DOHH2 (cell line): ENCODE data around the gene ADAM19.

Experiments
- H3F3A ChIP-seq: fragments of 200-600 bp; sonication (generic), shearing (Covaris generic); 2 replicates; pipeline ENCODE4 v1.6.0; 2016; ENCODE audit warnings: antibody characterized with exemption, mild to moderate bottlenecking; ENCODE audit not compliant: control insufficient read depth, insufficient read depth
- H3K27ac ChIP-seq: fragments of 200-600 bp; sonication (generic); 2 replicates; pipeline ENCODE4 v1.5.1; 2014; ENCODE audit warnings: low read depth, mild to moderate bottlenecking, low read length, moderate library complexity
- H3K27me3 ChIP-seq: fragments of 200-600 bp; sonication (generic); 2 replicates; pipeline ENCODE4 v1.6.1; 2014; ENCODE audit warnings: mild to moderate bottlenecking, low read length, mixed read lengths; ENCODE audit not compliant: control insufficient read depth
- H3K36me3 ChIP-seq: fragments of 200-600 bp; sonication (generic); 2 replicates; pipeline ENCODE4 v1.6.1; 2014; ENCODE audit warnings: mild to moderate bottlenecking, low read length, moderate library complexity, mixed read lengths; ENCODE audit not compliant: control insufficient read depth
- H3K4me1 ChIP-seq: fragments of 200-600 bp; sonication (generic); 2 replicates; pipeline ENCODE4 v1.6.1; 2014; ENCODE audit warnings: mild to moderate bottlenecking, low read length, mixed read lengths; ENCODE audit not compliant: control insufficient read depth
- H3K4me2 ChIP-seq: fragments of 200-600 bp; sonication (generic); 2 replicates; pipeline ENCODE4 v1.6.0; 2014; ENCODE audit warnings: mild to moderate bottlenecking, low read length, moderate library complexity
- H3K4me3 ChIP-seq: fragments of 200-600 bp; sonication (generic); 2 replicates; pipeline ENCODE4 v1.5.1; 2014; ENCODE audit warnings: mild to moderate bottlenecking, low read length, mixed read lengths
- H3K79me2 ChIP-seq: fragments of 200-600 bp; sonication (generic); 2 replicates; pipeline ENCODE4 v1.6.1; 2014; ENCODE audit warnings: mild to moderate bottlenecking, low read length, mixed read lengths; ENCODE audit not compliant: control insufficient read depth
- H3K9me2 ChIP-seq: fragments of 200-600 bp; sonication (generic); replicated peaks from 2 replicates; pipeline ENCODE4 v1.6.1; 2014; ENCODE audit warnings: mild to moderate bottlenecking, low read length, mixed read lengths; ENCODE audit not compliant: control insufficient read depth
- H3K9me3 ChIP-seq: fragments of 200-600 bp; sonication (generic); 2 replicates; pipeline ENCODE4 v1.6.1; 2014; ENCODE audit warnings: antibody characterized with exemption, low read length, mixed read lengths; ENCODE audit not compliant: control insufficient read depth, insufficient read depth
- H4K20me1 ChIP-seq: fragments of 200-600 bp; sonication (generic); 2 replicates; pipeline ENCODE4 v1.6.0; 2014; ENCODE audit warnings: low read depth, mild to moderate bottlenecking, antibody characterized with exemption, low read length, moderate library complexity; ENCODE audit not compliant: control insufficient read depth, insufficient read depth
- EZH2phosphoT487 ChIP-seq: fragments of 200-600 bp; sonication (generic); IDR thresholded peaks from 2 replicates; pipeline ENCODE4 v1.6.1; 2017; ENCODE audit warnings: borderline replicate concordance, mild to moderate bottlenecking, antibody characterized with exemption, low read length, moderate library complexity, mixed read lengths
- TF ChIP-seq, protein P1 (sequence below): fragments of 200-600 bp; sonication (generic); IDR thresholded peaks from one replicate; pipeline ENCODE4 v1.5.1; 2014; ENCODE audit warnings: antibody characterized with exemption, mild to moderate bottlenecking, low read depth, low read length; ENCODE audit not compliant: poor library complexity, severe bottlenecking

ADAM19 gene

DNA sequence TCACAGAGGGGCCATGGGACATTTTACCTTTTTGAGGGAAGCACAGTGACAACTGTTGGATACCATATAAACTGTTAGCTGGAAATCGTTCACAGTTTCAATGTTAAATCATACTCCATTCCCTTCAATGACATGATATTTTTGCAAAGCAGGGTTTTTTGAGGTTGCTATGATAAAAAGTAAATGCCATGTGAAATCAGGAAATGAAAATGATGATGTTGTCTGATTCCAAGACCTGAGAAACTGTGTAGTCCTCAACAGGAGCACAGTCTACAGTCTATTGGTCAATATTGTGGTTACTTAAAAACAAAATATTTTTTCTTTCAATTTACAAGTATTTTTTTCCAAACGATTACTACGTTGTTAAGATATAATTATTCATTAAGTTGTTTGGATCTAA, 24.0 kb upstream of the ADAM19 start:
- no peaks in the 10 kb centered on the region for H3K9me2 ChIP-seq
- peaks cover 35% of the 10 kb centered on the region for H3F3A ChIP-seq
- H3K4me3 ChIP-seq = no peak overlapping the region
- peak overlapping the region; percentile 9; the same call in 1 of the 2 replicates for H3K4me2 ChIP-seq
- H3K4me1 ChIP-seq = peaks cover 100% of the 10 kb centered on the region
- TF ChIP-seq EZH2phosphoT487 = no peak
- TF ChIP-seq, protein P1, sequence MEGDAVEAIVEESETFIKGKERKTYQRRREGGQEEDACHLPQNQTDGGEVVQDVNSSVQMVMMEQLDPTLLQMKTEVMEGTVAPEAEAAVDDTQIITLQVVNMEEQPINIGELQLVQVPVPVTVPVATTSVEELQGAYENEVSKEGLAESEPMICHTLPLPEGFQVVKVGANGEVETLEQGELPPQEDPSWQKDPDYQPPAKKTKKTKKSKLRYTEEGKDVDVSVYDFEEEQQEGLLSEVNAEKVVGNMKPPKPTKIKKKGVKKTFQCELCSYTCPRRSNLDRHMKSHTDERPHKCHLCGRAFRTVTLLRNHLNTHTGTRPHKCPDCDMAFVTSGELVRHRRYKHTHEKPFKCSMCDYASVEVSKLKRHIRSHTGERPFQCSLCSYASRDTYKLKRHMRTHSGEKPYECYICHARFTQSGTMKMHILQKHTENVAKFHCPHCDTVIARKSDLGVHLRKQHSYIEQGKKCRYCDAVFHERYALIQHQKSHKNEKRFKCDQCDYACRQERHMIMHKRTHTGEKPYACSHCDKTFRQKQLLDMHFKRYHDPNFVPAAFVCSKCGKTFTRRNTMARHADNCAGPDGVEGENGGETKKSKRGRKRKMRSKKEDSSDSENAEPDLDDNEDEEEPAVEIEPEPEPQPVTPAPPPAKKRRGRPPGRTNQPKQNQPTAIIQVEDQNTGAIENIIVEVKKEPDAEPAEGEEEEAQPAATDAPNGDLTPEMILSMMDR = no peak
- no peaks in the 10 kb centered on the region for H3K79me2 ChIP-seq
- H4K20me1 ChIP-seq = no peaks in the 10 kb centered on the region
- H3K27me3 ChIP-seq = no peaks in the 10 kb centered on the region
- peak overlapping the region; percentile 96; the same call in 1 of the 2 replicates for H3K27ac ChIP-seq
- H3K9me3 ChIP-seq = no peaks in the 10 kb centered on the region
- H3K36me3 ChIP-seq = no peaks in the 10 kb centered on the region; the same call in 1 of the 2 replicates

DNA sequence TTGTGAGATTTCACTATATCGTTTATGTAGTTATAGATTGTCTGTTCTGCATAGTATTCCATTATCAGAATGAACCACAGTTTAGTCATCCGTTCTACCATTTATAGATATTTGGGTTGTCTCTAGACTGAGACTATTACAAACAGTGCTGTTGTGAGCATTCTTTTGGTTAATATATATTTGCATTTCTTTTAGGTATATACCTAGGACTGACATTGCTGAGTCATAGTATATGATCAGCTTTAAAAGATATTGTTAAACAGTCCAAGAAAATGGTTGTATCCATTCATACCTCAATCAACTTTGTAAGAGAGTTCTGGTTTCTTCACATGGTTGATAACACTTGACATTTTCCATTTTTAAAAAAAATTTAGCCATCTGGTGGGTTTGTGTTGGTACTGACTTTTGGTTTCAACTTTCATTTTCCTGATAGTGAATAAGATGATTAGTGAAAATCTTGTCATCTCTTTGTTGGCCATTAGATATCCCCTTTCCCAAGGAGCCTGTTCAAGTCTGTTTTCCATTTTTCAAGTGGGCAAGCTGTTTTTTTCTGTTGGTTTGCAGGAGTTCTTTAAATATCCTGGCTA, 22.9 kb upstream of the ADAM19 start:
- no peaks in the 10 kb centered on the region for H3K27me3 ChIP-seq
- H3K9me2 ChIP-seq = no peaks in the 10 kb centered on the region
- H3K79me2 ChIP-seq = 0 out of 2 replicates have a peak, but pooled peaks cover 1% of the 10 kb centered on the region
- H3K36me3 ChIP-seq = no peaks in the 10 kb centered on the region; the same call in 1 of the 2 replicates
- H3K9me3 ChIP-seq = no peaks in the 10 kb centered on the region
- H3F3A ChIP-seq = peaks cover 43% of the 10 kb centered on the region
- no peaks in the 10 kb centered on the region for H4K20me1 ChIP-seq
- H3K4me1 ChIP-seq = peaks cover 100% of the 10 kb centered on the region
- peak overlapping the region; percentile 96 for H3K27ac ChIP-seq
- peak overlapping the region; percentile 89 for H3K4me2 ChIP-seq
- TF ChIP-seq, protein P1 = no peak
- no peak for TF ChIP-seq EZH2phosphoT487
- H3K4me3 ChIP-seq = peak overlapping the region; percentile 55

DNA sequence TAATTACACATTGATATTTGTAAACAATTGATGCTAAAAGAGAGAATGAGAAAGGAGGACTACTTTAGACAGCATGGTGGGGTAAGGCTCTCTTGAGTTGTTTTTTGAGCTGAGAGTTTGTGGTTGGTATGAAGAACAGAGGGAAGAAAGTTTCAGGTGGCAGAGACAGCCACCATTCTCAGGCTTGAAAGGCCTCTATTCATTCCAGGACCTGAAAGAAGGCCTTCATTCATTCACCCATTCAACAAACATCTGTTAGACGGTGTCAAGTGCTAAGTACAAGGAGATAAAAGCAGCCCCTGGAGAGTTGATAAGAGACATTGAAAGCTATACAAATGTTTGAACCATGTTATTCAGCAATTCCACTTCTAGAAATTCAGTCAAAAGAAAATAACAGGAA, 21.7 kb upstream of the ADAM19 start:
- Histone ChIP-seq H3K4me3 (peak overlapping the region; percentile 55), H3F3A (peaks cover 48% of the 10 kb centered on the region), H3K27ac (peak overlapping the region; percentile 96), H3K27me3 (no peaks in the 10 kb centered on the region), H3K4me2 (peak overlapping the region; percentile 89), H3K79me2 (0 out of 2 replicates have a peak, but pooled peaks cover 3% of the 10 kb centered on the region), H3K4me1 (peaks cover 100% of the 10 kb centered on the region), H4K20me1 (no peaks in the 10 kb centered on the region), H3K36me3 (no peaks in the 10 kb centered on the region; the same call in 1 of the 2 replicates), H3K9me2 (no peaks in the 10 kb centered on the region), H3K9me3 (no peaks in the 10 kb centered on the region)
- TF ChIP-seq, protein P1 = no peak
- TF ChIP-seq EZH2phosphoT487 = no peak
